ENCODE results near the gene ADGRG7.

Gene ADGRG7

DNA sequence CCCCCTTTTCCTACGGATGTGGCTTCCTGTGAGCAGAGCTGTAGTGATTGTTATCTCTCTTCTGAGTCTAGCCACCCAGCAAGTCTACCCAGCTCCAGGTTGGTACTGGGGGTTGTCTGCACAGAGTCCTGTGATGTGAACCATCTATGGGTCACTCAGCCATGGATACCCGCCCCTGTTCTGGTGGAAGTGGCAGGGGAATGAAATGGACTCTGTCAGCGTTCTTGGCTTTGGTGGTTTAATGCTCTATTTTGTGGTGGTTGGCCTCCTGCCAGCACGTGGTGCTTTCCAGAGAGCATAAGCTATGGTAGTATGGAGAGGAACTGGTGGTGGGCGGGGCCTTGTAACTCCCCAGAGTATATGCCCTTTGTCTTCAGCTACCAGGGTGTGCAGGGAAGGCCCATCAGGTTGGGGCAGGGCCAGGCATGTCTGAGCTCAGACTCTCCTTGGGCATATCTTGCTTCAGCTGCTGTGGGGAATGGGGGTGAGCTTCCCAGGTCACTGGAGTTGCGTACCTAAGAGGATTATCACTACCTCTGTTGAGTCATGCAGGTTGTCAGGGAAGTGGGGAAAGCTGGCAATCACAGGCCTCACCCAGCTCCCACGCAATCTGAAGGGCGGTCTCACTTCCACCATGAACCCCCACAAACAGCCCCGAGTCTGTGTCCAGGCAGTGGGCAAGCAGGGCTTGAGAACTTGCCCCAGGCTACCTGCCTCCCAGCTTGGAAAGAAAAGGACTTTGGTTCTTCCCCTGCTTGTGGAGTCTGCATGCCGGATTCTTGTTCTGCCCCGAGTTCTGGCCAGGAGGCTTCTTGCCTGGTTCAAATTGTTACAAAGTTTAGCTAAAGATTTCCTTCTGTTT is 9.0 kb upstream of the ADGRG7 start:
- DNase-seq = no peak

DNA sequence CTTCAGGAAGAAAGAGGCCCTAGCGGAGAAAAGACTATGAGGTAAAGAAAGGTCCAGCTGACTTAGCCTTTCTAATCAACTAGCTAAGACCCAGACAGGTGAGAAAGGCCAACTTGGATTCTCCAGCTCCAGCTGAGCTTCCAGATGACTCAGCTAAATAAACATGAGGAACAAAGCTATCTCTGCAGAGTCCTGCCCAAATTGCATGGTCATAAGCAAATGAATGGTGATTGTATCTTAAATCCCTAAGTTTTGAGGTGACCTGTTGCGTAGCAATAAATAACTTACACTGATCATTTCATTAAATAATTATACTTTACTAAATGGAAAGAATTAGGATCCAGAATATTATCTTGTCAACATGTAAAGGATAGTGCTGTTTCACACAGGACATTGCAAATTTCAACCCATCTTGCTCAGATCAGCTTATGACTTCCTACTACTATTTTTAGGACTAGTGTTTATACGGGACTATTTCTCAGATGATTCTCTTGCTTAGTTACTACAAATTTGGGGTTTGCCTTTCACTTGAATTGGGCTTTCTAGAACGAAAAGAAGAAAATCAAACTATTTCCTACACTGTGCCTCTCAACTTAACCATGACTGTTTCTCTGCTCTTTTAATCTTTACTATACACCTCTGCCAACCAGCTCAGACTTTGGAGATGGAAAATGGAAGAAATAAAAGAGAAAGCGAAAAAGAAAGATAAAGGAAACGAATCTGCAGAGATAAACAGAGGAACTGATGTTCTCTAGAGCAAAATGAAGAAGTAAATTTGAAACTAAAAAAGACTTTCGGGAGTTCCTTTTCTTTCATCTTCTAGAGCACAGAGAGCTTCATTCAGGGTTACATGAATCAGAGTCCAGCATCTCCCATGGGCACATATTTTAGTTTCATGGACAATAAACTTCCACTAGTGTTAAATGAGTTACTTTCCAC is 6.6 kb upstream of the ADGRG7 start:
- no peak for DNase-seq

DNA sequence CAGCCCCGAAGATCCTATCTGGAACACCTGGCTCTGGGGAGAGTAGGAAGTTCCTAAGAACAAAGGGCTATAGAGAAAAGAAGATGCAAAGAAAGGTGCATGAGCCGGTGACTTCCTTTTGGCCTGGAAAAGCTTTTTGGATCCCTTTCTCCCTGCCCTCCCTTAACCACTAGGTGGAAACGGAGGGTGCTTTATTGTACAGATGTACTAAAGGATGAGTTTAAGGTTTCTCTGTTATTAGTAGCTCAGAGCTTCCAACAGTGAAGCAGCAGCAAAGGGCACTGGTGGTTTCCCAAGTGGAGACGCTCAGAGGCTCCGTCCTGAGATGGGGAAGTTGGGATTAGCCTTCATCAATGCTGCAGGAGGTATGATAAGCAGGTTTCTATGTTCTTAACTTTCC is 5.9 kb upstream of the ADGRG7 start:
- no peak for DNase-seq

DNA sequence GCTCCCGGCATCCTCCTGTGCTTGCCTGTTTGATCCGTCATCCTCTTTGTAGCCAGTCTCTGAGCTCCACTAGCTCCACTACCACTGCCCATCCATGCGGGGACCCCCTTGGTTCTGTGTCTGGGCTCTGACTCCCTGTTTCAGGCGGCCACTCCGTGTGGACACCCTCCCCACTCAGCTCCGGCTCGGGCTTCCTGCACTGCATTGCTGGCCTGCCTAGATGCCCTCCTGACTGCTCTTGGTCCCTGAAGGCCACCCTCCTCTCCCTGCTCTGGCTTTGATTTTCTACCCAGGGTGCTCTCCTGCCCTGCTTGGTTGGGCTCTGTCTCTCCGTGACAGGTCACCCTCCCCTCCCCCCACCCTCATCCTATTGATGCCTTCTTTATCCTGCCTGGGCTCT is 4.0 kb upstream of the ADGRG7 start:
- no peak for DNase-seq

DNA sequence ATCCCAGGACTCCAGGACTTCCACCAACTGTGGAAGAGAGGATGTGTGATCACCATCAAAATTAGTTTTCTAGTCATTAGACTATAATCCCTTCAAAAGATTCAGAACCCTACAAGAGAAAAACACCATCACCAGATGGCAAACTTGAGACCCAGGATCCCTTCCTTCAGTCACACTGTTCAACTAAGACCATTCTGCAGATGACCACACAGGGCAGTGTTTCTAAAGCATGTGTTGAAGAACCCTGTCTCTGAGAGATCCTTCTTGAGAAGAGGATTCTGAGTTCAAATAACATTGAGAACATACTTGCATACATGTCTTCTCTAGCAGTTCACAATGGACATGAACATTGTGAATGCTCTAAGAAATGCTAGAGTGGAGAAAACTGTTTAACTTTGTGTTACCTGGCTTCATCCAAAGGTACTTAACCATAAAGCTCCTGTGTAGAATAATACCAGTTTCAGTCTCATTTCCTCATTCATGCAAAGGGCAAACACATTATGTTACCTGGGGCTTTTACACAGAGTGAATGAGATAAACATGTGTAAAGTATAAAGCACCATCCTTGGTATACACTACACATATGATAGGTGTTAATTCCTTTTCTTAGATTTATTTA is 2.4 kb upstream of the ADGRG7 start:
- no peak for DNase-seq

DNA sequence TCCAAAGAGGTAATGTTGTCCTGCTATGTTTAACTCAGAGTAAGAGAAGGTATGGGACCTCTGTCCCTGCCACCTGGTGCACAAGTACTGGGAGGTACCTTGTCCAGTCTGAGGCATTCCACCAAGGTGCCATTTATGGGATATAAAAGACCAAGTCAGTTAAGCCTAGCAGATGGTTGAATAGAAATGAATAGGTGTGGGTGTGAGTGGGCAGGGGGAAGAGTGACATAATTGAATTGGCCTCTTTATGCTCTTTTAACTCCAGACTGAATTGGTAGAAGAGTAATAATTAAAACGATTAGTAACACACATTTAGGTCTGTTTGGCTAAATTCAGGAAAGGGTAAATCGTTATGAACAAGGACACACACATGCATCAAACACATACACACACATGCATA is 562 bp downstream of the ADGRG7 start:
- DNase-seq = no peak

DNA sequence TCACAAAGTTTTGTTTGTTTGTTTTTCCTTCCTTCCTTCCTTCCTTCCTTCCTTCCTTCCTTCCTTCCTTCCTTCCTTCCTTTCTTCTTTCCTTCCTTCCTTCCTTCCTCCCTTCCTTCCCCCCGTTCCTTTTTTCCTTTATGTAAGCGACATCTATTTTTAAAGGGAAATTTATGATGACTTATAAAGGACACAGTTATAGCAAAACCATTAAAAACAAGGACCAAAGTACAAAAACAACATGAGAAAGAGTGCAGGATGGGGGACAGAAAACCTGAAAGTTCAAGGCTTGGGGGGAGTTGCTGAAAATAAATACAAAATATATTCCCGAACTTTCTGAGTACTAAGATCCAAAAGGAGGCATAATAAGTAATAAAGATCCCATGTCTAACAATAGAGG is 1.8 kb downstream of the ADGRG7 start:
- no peak for DNase-seq

DNA sequence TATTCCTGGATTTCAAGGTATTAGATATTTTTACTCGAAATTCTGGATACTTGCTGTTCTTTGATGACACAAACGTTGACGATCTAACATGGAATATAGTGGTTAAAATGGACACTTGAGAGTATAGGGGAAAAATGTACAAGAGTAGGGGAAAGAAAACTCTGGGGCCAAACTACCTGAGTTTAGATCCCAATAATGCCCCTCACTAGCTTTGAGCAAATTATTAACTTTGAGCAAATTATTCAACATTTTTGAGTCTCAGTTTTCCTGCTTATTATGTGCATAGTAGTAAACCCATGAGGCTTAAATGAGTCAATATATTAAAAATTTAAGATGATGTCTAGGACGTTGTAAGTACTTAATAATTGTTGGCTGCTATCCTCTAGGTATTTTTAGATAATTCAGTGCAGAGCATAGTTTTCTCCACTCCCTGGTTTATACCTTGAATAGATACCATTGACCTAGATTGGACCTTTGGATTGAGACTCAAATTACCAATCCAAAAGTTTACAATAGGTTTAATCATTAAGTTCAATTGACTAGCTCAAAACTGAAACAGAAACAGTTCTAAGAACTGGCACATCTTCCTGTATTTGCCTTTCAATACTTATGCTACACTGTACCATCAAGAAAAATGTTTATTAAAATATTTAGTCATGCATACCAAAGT is 4.5 kb downstream of the ADGRG7 start:
- DNase-seq = no peak

DNA sequence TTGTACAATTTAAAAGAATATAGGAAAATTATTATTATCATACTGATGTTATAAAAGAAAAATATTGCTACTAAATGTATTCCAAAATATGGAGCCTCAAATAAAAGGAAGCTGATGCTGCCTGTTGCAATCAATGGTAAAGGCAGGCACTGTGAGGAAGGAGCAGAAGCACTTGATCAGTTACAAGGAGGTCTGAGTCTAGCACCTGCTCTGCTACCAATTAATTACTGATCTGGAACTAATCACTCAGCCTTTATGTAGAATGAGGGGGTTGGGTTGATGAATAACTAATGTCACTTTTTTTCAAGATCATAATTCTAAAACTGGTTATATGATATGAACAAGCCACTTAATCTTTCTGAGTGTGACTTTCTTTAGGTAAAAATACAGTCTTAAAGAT is 5.5 kb downstream of the ADGRG7 start:
- DNase-seq = no peak

DNA sequence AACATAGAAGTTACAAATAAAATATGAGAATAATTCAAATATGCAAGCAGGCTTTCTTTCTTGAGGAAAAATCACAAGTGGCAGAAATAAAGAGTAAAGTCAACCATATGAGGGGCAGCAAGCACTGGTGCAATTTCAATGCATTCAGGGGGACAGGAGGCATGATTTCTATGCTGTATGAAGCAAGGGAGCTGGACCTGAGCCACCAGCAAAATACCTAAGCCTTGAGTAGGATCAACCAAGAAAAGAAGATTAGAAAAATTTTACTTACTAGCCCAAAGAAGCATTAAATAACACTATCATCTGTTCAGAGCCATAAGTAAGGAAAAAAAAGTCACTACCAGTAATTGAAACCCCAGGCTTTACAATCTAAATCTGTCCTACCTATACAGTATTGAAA is 6.3 kb downstream of the ADGRG7 start:
- no peak for DNase-seq

DNA sequence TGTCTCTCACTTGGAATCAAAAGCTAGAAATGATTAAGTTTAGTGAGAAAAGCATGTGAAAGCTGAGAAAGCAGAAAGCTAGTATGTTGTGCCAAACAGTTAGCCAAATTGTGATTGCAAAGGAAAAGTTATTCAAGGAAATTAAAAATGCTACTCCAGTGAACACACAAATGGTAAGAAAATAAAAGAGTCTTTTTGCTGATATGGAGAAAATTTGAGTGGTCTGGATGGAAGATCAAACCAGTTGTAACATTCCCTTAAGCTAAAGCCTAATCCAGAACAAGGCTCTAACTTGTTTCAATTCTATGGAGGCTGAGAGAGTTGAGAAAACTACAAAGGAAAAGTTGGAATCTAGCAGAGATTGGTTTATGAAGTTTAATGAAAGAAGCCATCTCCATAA is 11.8 kb downstream of the ADGRG7 start:
- no peak for DNase-seq

DNA sequence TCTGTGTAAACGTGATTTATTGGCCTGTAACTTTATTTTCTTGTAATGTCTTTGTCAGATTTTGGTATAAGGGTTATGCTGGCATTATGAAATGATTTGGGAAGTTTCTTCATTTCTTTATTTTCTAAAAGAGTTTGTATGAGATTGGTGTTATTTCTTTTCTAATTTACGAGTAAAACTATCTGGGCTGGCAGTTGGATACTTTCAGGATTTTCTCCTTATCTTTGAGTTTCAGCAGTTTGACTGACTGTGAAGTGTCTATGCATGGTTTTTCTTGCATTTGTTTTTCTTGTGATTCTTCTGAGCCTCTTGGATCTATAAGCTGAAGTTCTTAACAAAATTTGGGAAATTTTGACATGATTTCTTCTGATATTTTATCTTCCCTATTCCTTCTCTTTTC is 18.1 kb downstream of the ADGRG7 start:
- DNase-seq = no peak

DNA sequence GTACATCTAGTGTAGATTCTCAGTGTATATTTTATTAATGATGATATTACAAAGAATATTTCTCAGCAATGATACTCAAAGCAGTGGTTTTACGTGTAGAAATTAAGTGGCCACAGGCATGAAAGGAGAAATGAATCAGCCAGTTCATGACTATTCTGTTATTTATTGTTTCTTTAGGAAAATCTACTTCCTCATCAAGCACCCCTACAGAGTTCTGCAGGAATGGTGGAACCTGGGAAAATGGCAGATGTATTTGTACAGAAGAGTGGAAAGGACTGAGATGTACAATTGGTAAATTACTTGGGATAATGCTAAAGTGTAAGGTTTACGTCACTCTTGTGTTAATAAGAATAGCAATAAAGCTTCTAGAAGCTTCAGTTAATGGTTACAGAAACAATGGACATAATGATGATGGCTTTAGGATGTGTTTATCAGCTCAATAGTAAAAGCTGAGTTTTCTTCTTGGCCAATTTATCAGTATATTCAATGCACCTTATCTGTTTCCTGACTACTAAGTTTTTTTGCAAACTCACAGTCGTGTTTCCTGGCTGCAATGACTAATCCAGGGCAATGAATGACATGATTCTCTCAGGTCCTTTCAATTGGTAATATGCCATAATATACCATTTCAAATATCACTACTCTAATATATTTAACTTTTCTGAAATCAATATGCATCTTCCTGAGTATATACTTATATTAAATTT is 20.2 kb downstream of the ADGRG7 start:
- DNase-seq = no peak

DNA sequence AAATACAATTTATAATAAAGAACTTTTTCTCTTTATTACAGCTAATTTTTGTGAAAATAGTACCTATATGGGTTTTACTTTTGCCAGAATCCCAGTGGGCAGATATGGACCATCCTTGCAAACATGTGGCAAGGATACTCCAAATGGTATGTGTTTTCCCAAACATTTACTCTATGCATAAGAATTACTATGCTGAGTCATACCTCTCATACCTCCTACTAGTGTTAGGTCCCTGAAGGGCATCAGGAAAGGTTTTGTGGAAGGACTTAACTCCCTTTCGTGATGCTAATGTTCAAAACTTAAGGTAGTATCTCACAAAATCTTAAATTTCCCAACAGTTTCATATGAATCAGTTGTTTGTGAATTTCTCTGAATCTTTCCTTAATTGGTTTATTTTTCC is 21.3 kb downstream of the ADGRG7 start:
- DNase-seq = no peak

DNA sequence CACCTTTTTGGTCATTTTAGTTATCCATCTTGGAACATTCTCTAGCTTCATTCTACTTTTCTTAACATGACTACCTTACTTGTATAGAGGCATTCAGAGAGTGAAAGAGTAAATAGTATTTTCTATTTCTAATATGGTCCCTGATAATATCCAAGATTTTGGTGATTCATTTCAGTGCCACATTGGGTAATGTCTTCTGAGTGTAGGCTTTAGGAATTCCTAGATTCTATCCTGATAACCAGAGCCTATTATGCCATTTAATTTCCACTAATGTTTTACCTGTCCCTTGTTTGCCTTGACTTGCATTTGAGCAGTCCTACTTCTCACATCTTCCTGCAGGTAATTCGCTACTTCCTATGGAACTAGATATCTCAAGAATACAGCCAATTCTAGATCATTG is 21.8 kb downstream of the ADGRG7 start:
- no peak for DNase-seq

DNA sequence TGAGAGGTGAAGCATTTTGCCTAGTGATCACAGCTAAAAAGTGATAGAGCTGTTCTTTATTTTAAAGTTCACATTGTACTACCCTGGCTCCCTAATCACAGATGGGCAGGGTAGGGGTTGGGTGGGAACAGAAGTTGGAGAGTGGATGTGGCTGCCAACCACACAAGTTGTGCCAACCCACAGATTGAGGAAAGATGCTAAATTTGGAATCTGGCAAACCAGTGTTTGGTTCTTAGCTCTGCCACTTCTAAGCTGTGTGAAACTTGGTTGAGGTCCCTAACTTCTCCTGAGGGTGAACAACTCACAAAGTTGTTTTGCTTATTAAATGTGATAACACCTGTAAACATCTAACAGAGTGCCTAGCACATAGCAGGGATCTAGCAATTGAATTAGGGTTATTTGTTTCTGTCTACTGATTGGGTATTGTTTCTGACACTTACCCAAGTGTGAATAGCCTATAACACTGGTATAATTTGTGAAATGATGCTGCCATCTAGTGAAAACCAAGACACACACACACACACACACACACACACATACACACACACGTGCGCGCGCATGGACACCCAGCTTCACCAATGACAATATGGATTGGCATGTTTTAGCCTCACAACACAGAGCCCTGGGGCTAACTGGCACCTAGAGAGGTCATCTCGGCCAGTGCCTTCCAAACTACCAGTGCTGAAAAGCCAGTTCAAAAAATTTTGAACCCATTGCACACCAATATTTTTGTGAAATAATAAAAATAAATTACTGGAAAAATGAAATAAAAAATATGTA is 25.3 kb downstream of the ADGRG7 start:
- DNase-seq = peak; percentile 17 to 29

DNA sequence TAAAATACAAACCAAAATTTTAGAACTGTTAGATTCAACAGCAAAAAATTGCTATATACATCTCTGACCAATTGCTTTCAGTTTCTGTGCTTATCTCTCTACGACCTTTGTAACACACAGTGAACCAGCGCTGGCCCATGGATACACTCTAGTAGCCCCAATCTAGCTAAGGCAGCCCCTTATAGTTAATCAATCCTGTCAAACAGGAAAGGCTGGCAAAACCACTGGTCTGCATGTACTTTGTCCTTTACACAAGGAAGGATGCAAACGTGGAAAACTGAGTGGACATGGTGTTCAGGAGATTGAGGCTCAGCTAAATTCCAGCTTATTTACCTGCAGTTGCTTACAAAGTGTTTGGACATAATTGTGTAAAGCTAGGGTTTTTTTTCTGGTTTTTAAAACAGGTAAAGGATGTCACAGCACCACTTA is 25.9 kb downstream of the ADGRG7 start:
- DNase-seq = no peak

DNA sequence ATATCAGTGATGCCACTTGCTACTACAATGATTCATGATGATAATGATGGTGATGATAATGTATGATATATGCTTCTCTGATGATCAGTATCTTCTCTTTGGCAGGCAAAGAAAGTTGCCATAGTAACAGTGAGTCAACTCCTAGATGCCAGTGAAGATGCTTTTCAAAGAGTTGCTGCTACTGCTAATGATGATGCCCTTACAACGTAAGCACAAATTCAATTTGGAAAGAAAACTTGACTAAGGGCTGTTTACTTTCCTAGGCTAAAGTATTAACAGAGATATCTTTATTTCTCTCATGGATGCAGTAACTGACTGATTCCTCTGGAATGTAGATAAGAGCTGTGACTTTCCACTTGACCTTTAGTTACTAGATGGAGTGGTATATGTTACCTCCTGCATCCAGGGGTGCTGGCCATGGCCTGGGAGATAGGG is 27.8 kb downstream of the ADGRG7 start:
- no peak for DNase-seq

DNA sequence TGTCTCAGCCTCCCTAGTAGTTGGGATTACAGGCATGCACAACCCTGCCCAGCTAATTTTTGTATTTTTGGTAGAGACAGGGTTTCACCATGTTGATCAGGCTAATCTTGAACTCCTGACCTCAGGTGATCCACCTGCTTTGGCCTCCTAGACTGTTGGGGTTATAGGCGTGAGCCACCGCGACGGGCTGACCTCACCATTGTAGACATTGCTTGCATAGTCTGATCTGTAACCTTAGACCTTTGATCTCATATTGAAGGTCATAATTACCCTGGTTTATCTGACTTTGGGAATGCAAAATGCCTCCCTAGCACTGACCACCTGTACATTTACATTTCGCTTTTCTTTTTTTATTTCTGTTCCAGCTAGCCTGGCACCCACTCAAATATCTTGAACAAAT is 31.2 kb downstream of the ADGRG7 start:
- DNase-seq = no peak

DNA sequence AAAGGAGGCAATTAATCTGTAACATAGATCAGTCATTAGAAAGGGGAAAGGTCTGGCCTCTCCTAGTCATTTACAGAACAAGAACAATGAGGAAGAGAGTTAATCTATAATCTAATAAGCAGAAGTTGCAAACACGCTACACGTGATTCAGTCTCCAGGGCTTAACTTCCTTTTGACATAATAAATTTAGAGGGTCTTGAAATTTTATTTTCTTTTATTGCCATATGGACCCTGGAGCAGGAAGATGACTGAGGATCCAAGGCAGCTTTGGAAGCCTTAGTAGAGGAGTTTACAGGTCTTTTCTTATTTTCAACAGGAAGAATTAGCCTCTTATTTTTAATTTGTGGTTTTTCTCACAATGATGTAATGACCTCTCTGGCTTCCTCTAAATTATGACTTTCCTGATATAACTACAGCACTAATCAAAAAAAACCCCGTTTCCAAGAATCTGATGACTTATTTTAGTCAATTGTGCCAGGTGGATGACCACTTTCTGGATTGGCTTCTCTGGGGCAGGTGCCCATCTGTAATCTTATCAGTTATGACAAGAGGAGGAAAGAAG is 32.2 kb downstream of the ADGRG7 start:
- DNase-seq = no peak

DNA sequence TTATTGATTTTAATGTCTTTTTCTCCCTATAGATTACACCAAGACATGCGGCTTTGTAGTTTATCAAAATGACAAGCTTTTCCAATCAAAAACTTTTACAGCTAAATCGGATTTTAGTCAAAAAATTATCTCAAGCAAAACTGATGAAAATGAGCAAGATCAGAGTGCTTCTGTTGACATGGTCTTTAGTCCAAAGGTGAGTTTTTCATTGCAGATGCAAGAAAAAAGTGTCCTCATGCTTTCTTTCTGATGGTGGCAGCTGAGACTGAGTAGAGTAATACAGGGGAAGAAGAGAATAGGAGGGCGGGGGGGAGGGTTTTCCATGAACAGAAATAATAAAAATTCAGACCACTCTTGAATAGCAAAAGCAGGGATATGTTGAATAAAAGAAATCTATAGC is 36.5 kb downstream of the ADGRG7 start:
- DNase-seq = no peak

Data from CD4-positive, alpha-beta T cell treated with Interleukin-1 beta for 1 hour (primary cell).